Measurements from ENCODE around the gene LRRN2. TPM values are rescaled to one million over a fixed set of nuclear protein-coding genes. Genes with fewer than 3 reads are reported as not detected.
A peak's percentile ranks its signal among the peaks of the same experiment; 100 is the strongest.

The LRRN2 gene
- total and polyA plus RNA-seq, 9 of the 15 experiments (the other 6 are each of a cell fraction or from before 2014, with no cell fraction given) = 0.05 TPM; not detected in 8

- no peak for TF ChIP-seq CUX1 (CRISPR knock-in tag; IDR thresholded peaks at IDR 0.05)
- peak; percentile 95 for TF ChIP-seq CEBPG (CRISPR knock-in tag; IDR thresholded peaks at IDR 0.05)
- TF ChIP-seq CEBPG (tag; conservative IDR thresholded peaks at IDR 0.05 in 1 of 2, IDR thresholded peaks at IDR 0.05 in 1 of 2) = peak; percentile 77 to 95
- peak; percentile 79 for TF ChIP-seq PYGO2 (tag; IDR thresholded peaks at IDR 0.05)
- TF ChIP-seq, protein P1, sequence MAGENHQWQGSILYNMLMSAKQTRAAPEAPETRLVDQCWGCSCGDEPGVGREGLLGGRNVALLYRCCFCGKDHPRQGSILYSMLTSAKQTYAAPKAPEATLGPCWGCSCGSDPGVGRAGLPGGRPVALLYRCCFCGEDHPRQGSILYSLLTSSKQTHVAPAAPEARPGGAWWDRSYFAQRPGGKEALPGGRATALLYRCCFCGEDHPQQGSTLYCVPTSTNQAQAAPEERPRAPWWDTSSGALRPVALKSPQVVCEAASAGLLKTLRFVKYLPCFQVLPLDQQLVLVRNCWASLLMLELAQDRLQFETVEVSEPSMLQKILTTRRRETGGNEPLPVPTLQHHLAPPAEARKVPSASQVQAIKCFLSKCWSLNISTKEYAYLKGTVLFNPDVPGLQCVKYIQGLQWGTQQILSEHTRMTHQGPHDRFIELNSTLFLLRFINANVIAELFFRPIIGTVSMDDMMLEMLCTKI (IDR thresholded peaks at IDR 0.05; ENCODE audit: partially characterized antibody) = no peak
- TF ChIP-seq ZNF584 (CRISPR knock-in tag; IDR thresholded peaks at IDR 0.05; ENCODE audit: low read depth) = peak; percentile 88
- TF ChIP-seq ARHGAP35 (IDR thresholded peaks at IDR 0.05; ENCODE audit: partially characterized antibody) = peak; percentile 52
- TF ChIP-seq POLR3G (IDR thresholded peaks at IDR 0.05; ENCODE audit: extremely low read depth, insufficient read length, insufficient replicate concordance) = no peak
- peak in 1 of 2 experiments; percentile 71; a peak in 2 of 4 replicates for TF ChIP-seq MNT (conservative IDR thresholded peaks at IDR 0.05)
- no peak for TF ChIP-seq KLF10 (CRISPR knock-in tag; IDR thresholded peaks at IDR 0.05)
- TF ChIP-seq ZNF668 (CRISPR knock-in tag; IDR thresholded peaks at IDR 0.05) = no peak; the same call in 1 of the 2 replicates
- no peak for TF ChIP-seq MEF2D (tag; conservative IDR thresholded peaks at IDR 0.05; ENCODE audit: low read depth)
- peak; percentile 96 for TF ChIP-seq RNF2 (IDR thresholded peaks at IDR 0.05)
- peak; percentile 96 for TF ChIP-seq ETV1 (tag; conservative IDR thresholded peaks at IDR 0.05; ENCODE audit: low read depth)
Measured at GRCh38 chr1:204711103-204711946, 25.8 kb upstream of the LRRN2 start (continued).

Data from K562 (cell line).